ENCODE results near the gene VSIG10L2. TPM values are rescaled to one million over a fixed set of nuclear protein-coding genes. Genes with fewer than 3 reads are reported as not detected.

The VSIG10L2 gene
- total RNA-seq, 2 experiments from 2014 or later, result not detected

DNA sequence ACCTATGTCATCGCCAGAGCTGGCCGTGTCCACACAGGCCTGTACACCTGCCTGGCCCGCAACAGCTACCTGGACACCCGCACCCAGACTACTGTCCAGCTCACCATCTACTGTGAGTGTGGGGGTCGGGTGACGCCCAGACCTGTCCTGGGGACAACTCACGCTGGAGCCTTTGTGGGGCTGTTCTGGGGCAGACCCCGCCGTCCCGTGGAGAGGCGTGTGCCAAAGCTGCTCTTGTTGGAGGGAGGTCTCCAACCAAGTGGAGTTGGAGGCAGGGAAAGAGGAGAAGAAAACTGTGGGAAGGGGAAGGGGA is 4.3 kb downstream of the VSIG10L2 start:
- DNase-seq, result no peak
- H3K4me1 Mint-ChIP-seq (ENCODE audit: low read depth), result no peaks in the 10 kb centered on the region
- no peak for ATAC-seq
- ChIA-PET POLR2A (no interaction called here), CTCF (no interaction called here)
- no peak overlapping the region for H3K4me3 Mint-ChIP-seq
- no peaks in the 10 kb centered on the region for H3K36me3 Mint-ChIP-seq (ENCODE audit: low read depth)
- no peak overlapping the region for H3K27ac Mint-ChIP-seq
- no peaks in the 10 kb centered on the region for H3K9me3 Mint-ChIP-seq (ENCODE audit: insufficient read depth)
- peaks cover 3% of the 10 kb centered on the region for H3K27me3 Mint-ChIP-seq (ENCODE audit: low read depth)

DNA sequence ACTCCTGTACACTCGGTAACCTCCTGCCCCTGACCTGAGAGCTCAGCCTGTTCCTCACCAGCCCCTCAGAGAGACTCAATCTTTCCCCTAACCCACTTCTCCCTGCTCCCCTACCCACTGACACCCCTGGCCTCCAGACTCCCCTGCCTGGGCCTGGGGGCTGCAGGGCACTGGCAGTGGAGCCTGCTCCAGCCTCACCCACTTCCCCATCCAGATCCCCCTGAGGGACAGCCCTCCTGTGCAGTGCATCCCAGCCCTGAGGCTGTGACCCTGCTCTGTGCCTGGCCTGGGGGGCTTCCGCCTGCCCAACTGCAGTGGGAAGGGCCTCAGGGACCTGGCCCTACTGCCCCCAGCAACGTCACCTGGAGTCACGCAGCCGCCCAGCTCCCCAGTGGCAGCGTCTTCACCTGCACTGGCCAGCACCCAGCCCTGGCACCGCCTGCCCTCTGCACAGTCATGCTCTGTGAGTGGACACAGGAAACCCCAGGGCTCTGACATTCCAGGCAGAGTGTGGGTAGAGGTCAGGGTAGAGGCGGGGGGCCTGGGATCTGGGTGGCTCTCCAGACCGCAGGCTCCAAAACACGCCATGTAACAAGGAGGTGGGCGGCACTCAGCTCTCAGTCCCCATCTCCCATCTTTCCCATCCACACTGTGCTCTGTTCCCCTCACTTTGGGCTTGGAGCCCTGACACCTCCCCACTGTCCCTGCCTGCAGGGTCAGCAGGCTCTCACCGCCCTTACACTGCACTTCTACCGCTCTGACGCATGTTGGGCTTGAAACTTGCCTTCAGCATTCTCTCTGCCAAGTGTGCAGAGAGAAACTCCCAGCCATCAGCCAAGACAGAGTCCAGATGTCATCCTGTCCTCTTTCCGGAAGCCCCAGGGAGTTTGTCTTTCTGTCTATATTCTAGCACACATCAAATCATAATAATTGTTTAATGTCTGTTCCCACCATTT is 5.1 kb downstream of the VSIG10L2 start:
- CTCF ChIA-PET, result no interaction called here
- H3K4me3 Mint-ChIP-seq, result no peak overlapping the region
- POLR2A ChIA-PET, result no interaction called here
- DNase-seq, result no peak
- H3K4me1 Mint-ChIP-seq (ENCODE audit: low read depth), result no peaks in the 10 kb centered on the region
- no peaks in the 10 kb centered on the region for H3K9me3 Mint-ChIP-seq (ENCODE audit: insufficient read depth)
- peaks cover 3% of the 10 kb centered on the region for H3K27me3 Mint-ChIP-seq (ENCODE audit: low read depth)
- H3K36me3 Mint-ChIP-seq (ENCODE audit: low read depth), result no peaks in the 10 kb centered on the region
- no peak overlapping the region for H3K27ac Mint-ChIP-seq
- ATAC-seq, result no peak

DNA sequence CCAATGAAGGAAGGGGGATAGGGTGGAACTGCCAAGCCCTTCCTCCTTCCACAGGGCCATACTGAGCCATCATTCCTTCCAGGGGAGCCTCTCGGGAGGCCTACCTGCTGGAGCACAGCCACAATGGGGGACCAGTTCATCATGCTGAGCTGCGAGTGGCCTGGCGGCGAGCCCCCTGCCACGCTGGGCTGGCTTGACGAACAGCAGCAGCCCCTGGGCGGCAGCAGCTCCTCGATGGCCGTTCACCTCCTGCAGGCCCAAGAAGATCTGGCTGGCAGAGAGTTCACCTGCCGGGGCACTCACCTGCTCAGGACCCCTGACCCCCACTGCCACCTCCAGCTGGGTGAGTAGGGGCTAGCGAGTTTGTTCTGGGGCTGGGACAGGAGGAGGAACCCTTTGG is 5.9 kb downstream of the VSIG10L2 start:
- no peak for DNase-seq

DNA sequence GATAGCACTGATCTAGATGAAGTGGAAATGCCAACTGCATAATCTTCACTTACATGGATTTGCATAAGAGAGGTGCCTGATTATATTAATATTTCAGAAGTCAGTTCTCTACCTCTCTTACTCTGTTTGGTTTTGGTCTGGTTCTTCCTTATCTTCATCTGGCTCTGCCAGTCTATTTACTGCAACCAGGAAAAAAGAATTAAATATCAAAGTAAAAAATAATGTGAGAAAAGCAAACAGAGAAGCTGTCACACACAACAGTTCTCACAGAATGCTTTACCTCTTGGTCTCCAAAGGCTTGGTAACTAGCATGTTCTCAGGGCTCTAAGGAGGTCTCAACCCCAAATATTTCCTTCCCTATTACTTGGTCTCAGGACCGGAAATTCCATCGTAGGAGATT is 6.7 kb downstream of the VSIG10L2 start:
- no peak for ATAC-seq

More for the DNA sequence above, 5.9 kb downstream of the VSIG10L2 start:
- Mint-ChIP-seq H3K36me3 (ENCODE audit: low read depth) (no peaks in the 10 kb centered on the region), H3K9me3 (ENCODE audit: insufficient read depth) (no peaks in the 10 kb centered on the region), H3K4me1 (ENCODE audit: low read depth) (no peaks in the 10 kb centered on the region), H3K4me3 (no peak overlapping the region), H3K27me3 (ENCODE audit: low read depth) (peaks cover 3% of the 10 kb centered on the region), H3K27ac (no peak overlapping the region)
- ATAC-seq, result no peak
- ChIA-PET CTCF (no interaction called here), POLR2A (no interaction called here)

GRCh38 chr11:125952973-125953372 is 7.1 kb downstream of the VSIG10L2 start:
- POLR2A ChIA-PET, result no interaction called here
- Mint-ChIP-seq H3K4me3 (no peak overlapping the region), H3K9me3 (ENCODE audit: insufficient read depth) (no peaks in the 10 kb centered on the region), H3K36me3 (ENCODE audit: low read depth) (no peaks in the 10 kb centered on the region), H3K4me1 (ENCODE audit: low read depth) (peaks cover 4% of the 10 kb centered on the region), H3K27me3 (ENCODE audit: low read depth) (peaks cover 3% of the 10 kb centered on the region), H3K27ac (no peak overlapping the region)
- CTCF ChIA-PET, result no interaction called here
- no peak for DNase-seq
- no peak for ATAC-seq

More for the DNA sequence above, 6.7 kb downstream of the VSIG10L2 start:
- no peak overlapping the region for H3K4me3 Mint-ChIP-seq
- H3K27ac Mint-ChIP-seq, result no peak overlapping the region
- H3K36me3 Mint-ChIP-seq (ENCODE audit: low read depth), result no peaks in the 10 kb centered on the region
- CTCF ChIA-PET, result no interaction called here
- H3K27me3 Mint-ChIP-seq (ENCODE audit: low read depth), result peaks cover 3% of the 10 kb centered on the region
- H3K9me3 Mint-ChIP-seq (ENCODE audit: insufficient read depth), result no peaks in the 10 kb centered on the region
- POLR2A ChIA-PET, result no interaction called here
- peaks cover under 1% of the 10 kb centered on the region for H3K4me1 Mint-ChIP-seq (ENCODE audit: low read depth)
- no peak for DNase-seq

- Mint-ChIP-seq H3K36me3 (ENCODE audit: low read depth) (no peaks in the 10 kb centered on the region), H3K4me1 (ENCODE audit: low read depth) (peaks cover 4% of the 10 kb centered on the region), H3K4me3 (no peak overlapping the region), H3K9me3 (ENCODE audit: insufficient read depth) (no peaks in the 10 kb centered on the region), H3K27ac (no peak overlapping the region), H3K27me3 (ENCODE audit: low read depth) (peaks cover 3% of the 10 kb centered on the region)
- no peak for ATAC-seq
- CTCF ChIA-PET, result interaction anchor here (1.3 kb wide), 1 partner anchor 11 kb away, joined by 3 read pairs; no protein-coding TSS in a partner anchor
- no peak for DNase-seq
- POLR2A ChIA-PET, result no interaction called here
Measured at GRCh38 chr11:125953401-125953935, 7.6 kb downstream of the VSIG10L2 start.

DNA sequence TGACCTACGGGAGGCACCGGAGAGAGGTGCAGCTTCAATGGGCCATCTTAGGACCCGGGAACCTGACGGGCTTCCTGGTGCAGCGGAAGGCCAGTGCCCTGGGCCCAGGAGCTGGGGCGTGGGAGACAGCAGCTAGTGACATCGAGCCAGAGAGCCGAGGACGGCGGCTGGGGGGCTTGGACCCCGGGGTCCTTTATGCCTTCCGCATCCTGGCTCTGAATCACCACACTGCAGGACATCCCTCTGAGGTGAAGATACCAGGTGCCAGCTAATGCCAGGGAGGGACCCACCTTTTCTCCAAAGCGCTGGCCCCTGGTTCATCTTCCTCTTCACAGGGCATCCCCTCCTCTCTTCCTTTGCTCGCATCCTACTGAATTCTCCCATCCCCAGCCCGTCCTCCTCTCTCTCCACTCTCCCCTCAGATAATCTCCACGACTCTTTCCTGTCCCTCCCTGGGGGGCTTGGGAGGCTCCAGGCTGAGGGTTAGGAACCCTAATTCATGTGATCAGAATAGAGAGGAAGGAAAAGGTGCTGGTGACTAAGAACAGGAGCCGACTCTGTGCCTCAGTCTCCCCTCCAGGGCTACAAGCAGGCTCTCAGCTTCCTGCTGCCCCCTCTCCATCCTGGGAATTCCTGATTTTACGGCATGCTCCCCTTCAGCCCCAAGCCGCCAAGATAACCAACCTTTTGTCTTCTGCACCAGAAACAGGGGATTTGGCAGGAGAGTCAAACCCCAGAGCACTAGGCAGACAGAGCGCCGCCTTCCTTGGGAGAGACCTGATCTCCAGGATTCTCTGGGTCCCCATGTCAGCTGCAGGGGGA is 8.5 kb downstream of the VSIG10L2 start:
- H3K36me3 Mint-ChIP-seq (ENCODE audit: low read depth), result no peaks in the 10 kb centered on the region
- H3K27ac Mint-ChIP-seq, result no peak overlapping the region
- no peak for ATAC-seq
- no peaks in the 10 kb centered on the region for H3K9me3 Mint-ChIP-seq (ENCODE audit: insufficient read depth)
- no peak for DNase-seq
- H3K4me3 Mint-ChIP-seq, result no peak overlapping the region
- ChIA-PET POLR2A (no interaction called here), CTCF (interaction anchor here (1.3 kb wide), 1 partner anchor 12 kb away, joined by 3 read pairs; no protein-coding TSS in a partner anchor)
- peaks cover 4% of the 10 kb centered on the region for H3K4me1 Mint-ChIP-seq (ENCODE audit: low read depth)
- peaks cover 3% of the 10 kb centered on the region for H3K27me3 Mint-ChIP-seq (ENCODE audit: low read depth)

DNA sequence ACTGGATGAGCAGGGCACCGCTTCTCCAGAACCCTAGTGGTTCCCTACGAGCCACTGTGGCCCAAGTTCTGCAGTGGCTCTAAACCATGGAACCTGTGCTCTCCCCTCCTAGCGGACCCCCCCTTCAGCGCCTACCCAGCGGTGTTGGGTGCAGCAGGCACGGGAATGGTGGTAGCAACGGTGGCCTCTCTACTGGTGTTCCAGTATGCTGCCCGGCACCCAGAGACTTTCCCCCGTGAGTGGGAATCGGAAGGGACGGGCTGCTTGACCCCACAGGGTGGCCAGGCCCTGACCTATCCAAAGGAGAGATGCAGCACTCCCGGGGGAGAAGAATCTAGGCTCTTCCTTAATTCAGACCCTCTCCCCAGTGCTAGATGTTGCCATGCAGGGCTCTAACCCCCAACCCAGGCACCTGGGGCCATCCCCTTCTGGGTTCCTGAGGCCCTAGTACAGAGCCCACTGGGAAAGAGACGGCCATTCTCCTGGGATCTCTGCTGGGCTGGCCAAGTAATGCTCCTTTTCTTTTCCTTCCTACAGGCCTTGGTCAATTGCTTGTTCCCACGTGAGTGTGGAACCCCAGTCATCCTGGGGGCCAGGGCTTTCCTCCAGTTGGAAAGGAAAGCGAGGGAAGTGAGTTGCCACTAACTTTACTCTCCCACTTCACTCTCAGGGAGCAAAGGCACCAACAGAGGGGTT is 9.2 kb downstream of the VSIG10L2 start:
- ChIA-PET POLR2A (no interaction called here), CTCF (no interaction called here)
- Mint-ChIP-seq H3K4me1 (ENCODE audit: low read depth) (peaks cover 4% of the 10 kb centered on the region), H3K4me3 (no peak overlapping the region), H3K9me3 (ENCODE audit: insufficient read depth) (no peaks in the 10 kb centered on the region), H3K27me3 (ENCODE audit: low read depth) (peaks cover 3% of the 10 kb centered on the region), H3K27ac (no peak overlapping the region), H3K36me3 (ENCODE audit: low read depth) (no peaks in the 10 kb centered on the region)
- no peak for ATAC-seq
- no peak for DNase-seq

DNA sequence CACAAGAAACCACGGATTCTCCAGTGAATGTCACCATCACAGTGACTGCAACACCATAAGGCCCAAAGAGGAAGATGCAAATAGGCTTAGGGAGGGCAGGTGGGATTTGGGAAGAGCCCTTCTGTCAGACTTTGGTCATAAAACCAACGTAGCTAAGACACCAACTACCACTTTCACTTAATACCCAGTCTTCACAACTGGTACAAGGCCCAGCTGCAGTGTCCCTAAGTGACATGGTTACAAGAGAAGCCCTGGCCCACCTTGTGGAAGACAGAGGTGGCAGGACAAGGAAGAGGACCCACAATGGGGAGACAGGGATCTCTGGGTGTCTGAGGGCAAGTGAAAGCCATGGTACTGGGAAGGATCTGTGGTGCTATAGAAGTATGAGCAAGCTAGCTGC is 10.0 kb downstream of the VSIG10L2 start:
- H3K4me3 Mint-ChIP-seq, result no peak overlapping the region
- ATAC-seq (no peak), DNase-seq (no peak)
- H3K9me3 Mint-ChIP-seq (ENCODE audit: insufficient read depth), result no peaks in the 10 kb centered on the region
- ChIA-PET CTCF (interaction anchor here (1.0 kb wide), 1 partner anchor 14 kb away, joined by 4 read pairs; no protein-coding TSS in a partner anchor), POLR2A (no interaction called here)
- no peaks in the 10 kb centered on the region for H3K36me3 Mint-ChIP-seq (ENCODE audit: low read depth)
- peaks cover 3% of the 10 kb centered on the region for H3K27me3 Mint-ChIP-seq (ENCODE audit: low read depth)
- peaks cover 4% of the 10 kb centered on the region for H3K4me1 Mint-ChIP-seq (ENCODE audit: low read depth)
- H3K27ac Mint-ChIP-seq, result no peak overlapping the region

DNA sequence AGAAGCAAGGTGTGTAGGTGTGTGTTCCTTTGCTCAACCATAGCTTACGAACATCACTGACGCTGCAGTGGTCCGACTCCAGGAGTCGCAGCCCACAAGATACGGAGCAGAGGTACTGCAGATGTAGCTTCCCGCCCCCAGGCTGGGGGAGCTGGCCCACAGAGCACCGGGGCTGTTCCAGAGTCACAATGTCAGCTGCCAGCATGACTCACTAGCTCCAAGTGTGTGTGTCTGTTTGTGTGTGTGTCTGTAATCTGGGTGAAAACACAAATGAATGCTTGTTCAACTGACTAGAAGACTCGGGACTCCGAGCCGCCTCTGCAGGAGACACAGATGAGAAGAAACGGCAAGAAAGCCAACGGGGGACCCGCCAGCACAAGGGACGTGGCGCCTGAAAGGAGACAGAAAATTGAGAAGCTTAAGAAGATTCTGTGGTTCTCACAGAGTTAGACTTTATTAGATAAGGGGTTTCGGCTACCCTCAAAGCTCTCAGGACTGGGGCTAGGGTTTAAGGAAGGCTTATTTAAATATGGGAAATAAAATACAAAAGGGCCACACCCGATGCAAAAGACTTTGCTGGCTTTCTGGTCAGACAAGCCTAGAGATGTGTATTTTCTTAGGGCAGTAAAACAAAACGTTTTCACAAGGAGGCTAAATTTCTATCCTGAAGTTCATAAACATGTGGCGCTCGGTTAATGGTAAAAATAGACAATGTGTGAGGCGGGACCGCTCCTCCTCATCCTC is 10.7 kb downstream of the VSIG10L2 start:
- CTCF ChIA-PET, result interaction anchor here (1.0 kb wide), 1 partner anchor 15 kb away, joined by 4 read pairs; no protein-coding TSS in a partner anchor
- POLR2A ChIA-PET, result no interaction called here
- Mint-ChIP-seq H3K36me3 (ENCODE audit: low read depth) (no peaks in the 10 kb centered on the region), H3K27ac (no peak overlapping the region), H3K4me1 (ENCODE audit: low read depth) (peaks cover 4% of the 10 kb centered on the region), H3K4me3 (no peak overlapping the region), H3K27me3 (ENCODE audit: low read depth) (no peaks in the 10 kb centered on the region), H3K9me3 (ENCODE audit: insufficient read depth) (no peaks in the 10 kb centered on the region)
- no peak for ATAC-seq
- no peak for DNase-seq

DNA sequence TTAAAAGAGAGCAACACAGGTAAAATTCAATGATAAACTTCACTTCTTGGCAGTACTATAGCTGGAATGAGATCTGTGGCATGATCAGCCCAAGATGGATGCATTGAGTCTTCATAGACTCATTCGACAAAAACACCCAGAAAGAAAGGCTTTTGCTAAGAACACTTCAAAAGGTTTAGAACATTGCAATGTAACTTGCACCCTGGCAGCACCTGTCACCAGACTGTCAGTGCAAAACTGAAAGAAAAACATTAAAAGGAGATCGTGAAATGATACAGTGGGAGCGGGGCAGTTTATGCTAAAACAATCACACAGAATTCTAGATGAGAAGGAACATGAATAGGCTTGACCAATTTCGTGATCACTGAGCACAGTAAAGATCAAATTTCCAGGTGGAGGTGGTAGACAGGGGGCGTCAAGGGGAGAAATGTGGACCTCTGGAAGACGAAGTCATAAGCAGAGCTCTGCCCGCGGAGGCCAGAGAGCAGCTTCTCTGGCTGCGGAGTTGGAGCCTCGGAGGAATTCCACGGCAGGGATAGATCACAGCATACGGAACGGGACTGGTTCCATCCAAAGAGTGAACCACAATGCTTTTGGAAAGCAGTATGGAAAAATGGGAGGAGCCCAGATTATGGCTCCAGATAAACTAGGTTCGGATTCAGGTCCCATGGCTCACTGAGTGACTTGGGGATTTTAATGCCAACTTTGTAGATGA is 11.9 kb downstream of the VSIG10L2 start:
- Mint-ChIP-seq H3K9me3 (ENCODE audit: insufficient read depth) (peaks cover 4% of the 10 kb centered on the region), H3K36me3 (ENCODE audit: low read depth) (no peaks in the 10 kb centered on the region), H3K4me3 (peak overlapping the region; percentile 19), H3K4me1 (ENCODE audit: low read depth) (peaks cover 4% of the 10 kb centered on the region), H3K27me3 (ENCODE audit: low read depth) (no peaks in the 10 kb centered on the region), H3K27ac (no peak overlapping the region)
- no peak for ATAC-seq
- no peak for DNase-seq
- ChIA-PET CTCF (no interaction called here), POLR2A (no interaction called here)

Measured in activated CD8-positive, alpha-beta T cell treated with anti-CD3 and anti-CD28 coated beads, Interleukin-2, amount 10 ng/mL, durations not matched to agents 7 days and 5 days (primary cell).